Kidney tubule cell (primary cell): ENCODE measurements around the gene MBNL1.
A peak's percentile ranks its signal among the peaks of the same experiment; 100 is the strongest.
"Not testable (repeated sequence)": the region's sequence is repeated elsewhere in the genome, so short reads cannot be mapped to it uniquely, and the experiment has no call there.

ENCODE experiments used
- DNase-seq: peaks from one replicate; pipeline ENCODE4 v3.0.0-alpha.2; 2018; ENCODE audit warnings: low spot score

The MBNL1 gene

DNA sequence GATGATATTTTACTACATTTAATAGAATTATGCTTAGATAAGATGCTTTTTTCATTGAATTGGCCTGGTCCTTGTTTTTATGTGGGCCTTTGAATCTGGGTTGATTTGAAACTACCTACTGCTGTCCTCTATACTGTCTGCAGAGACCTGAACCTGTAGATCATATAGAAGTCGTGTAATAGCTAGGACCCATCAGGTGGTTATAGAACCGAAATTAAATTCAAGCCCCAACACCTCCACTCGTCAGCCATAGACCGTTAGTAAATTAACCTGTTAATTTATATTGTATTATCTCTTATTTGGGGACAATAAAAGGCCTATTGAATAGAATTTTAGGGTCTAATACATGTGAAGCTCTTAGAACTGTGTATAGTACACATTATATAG is 108.4 kb downstream of the MBNL1 start:
- no peak for DNase-seq

DNA sequence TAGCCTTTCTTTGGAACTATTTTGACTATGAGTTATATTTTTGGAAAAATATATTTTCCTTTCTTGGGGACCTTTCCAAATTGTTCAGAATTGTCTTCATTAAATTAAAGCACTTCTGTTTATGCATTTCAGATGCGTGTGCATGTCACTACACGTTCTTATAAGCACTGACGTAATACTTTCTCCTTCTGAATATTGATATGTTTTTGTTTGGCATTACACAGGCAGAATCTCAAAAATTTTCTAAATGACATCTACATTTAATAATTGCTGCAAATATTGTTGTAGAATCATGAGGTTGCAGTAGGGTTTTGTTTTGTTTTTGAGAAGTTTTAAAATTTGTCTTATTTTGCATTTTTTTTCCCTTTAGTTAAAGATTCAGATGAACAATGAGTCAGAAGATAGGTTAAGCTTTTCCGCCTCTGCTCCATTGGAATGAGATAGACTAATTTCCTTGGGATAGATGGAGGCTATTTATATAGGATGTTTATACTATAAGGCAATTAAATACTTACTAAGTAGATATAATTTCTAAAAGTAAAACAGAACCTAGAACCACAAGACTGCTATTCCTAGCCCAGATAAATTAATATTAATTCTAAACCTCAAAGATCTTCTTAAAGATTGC is 110.8 kb downstream of the MBNL1 start:
- no peak for DNase-seq

DNA sequence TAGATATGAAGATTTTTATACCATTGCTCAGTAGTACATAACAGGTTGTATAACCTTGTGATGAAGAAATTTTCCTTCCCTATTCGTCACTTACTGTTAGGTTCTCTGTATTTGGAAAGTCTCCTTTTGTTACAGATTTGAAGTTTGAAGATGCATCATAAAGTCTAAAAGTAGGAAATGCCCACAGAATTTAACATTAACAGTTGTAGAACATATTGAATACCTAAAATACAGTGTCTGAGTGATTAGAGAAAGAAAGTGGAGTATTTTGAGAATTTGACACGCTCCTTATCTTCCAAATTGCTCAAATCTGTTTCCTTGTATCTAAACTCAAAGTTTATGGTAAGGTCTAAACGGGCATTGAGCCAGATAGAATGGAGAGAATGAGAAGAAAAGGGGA is 111.3 kb downstream of the MBNL1 start:
- DNase-seq: no peak

DNA sequence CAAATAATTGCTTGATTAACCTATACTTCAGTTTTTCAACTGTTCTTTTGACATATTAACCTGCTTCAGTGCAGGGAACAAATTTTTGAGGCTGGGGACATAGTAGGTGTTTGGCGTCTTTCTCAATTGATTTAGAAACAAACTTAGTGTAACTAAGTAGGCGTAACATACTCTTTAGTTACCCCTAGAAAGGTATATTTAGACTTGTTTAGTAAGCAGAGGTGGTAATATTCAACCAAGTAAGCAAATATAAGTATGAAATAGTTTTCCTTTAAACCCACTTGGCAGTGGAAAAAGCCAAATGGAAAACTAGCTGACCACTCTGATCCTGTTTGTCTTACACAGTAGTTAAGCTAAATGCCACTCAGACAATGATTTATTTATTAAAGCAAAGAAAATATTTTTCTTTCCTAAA is 113.2 kb downstream of the MBNL1 start:
- peak; percentile 36 for DNase-seq

DNA sequence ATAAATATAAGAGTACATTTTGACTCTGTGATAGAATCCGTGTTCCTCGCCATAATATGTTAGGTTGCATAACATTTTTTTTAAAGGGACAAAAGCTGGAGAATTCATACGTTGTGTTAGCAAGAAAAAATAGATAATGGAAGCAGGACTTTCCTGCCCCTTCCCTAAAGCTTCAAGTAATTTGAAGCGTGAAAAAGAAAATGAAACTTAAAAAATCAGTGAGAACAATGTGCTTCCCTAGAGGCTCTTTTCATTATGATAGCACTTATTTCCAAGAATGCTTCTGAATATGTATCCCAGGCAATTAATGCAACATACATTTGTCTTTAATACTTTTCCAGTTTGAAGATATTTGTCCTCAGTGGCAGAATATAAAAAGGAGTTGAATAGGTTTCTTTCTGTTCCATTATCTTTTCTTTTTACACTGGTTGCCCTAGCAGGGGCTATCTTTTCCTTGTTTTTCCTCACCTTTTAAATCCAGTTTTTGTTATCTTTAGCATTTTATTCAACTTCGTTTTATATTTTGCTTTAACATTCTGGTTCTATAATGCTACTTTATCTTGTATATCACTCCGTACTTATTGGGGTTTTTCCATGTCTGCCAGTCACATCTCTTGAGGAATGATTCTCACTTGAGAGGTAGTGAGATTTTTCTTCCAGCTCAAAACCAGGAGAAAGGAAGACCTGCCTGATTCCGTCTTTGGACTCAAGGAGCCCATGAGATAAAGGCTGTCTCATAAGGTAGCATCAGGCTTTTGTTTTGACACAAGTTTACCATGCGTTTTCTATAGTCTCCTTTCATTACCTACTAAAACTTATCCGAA is 113.8 kb downstream of the MBNL1 start:
- peak; percentile 41 for DNase-seq

DNA sequence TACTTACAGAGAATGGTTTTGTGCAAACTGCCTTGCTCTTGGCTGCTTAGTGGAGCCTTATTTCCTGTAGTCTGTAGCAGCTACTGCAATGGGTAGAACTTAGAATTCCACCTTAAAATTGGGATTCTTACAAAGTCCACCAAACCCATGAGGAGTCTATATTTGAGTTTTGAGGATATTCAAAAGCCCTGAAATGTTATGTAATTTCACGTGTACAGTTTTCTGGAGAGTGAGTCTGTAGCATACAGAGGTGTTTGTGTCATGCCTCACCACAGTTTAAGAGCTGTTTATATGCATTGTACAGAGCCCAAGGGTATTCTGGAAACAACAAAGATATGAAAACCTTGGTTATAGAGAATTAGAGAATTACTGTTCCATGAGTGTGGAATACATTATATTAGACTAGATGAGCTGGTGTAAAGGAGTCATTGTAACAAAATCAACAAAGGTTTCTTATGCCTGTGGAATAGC is 114.4 kb downstream of the MBNL1 start:
- DNase-seq: no peak

DNA sequence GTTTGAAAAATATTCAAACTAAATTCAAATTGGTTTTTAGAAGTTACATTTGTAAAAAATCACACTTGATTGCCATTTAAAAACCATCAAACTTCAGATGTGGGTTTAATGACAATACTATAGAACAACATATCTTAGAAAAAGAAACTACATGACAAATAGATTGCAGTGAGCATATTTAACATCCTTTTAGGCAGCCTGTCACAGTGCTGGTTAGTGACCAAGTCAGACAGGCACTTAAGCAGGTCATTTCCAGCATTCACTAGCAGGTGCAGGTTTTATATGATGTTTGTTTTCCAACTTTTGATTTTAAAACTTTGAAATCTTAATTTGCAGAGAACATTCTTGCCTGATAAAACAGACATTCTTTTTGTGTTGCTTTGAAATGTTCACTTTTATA is 115.7 kb downstream of the MBNL1 start:
- DNase-seq: peak; percentile 32

DNA sequence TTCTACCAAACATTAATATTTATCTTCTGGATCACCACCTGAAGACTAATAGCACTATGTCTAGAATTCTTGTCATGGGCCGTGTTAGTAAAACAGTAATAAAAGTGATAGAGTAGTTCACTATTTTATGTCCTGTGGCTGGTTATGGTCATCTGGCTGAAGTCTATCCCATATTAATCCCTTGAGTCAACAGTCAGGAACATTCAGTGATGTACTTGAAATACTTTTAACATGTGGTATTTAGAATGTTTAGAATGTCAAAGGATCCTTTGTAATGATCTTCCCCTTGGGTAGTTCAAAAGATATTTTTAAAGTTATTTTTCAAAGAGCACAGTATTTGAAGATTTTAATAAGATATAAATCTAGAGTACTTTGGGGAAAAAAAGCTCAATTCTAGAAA is 117.0 kb downstream of the MBNL1 start:
- DNase-seq: peak; percentile 87

DNA sequence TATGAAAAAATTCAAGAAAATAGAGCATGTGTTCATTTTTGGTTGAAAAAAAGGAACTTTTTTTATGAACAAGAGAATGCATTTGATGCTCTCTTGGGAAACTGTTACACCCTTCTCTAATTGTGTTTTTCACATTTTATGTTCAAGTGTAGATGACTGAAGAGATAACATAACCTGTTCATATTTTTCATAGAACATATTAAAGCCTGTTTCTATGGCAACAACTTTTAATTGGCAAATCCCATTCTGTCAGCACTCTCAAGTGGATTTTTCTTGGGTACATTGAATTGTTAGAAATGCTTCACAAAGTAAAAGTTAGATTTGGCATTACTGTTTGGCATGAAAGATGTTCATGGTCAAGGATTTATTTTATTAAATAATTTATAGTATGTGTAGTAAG is 117.5 kb downstream of the MBNL1 start:
- DNase-seq: no peak

DNA sequence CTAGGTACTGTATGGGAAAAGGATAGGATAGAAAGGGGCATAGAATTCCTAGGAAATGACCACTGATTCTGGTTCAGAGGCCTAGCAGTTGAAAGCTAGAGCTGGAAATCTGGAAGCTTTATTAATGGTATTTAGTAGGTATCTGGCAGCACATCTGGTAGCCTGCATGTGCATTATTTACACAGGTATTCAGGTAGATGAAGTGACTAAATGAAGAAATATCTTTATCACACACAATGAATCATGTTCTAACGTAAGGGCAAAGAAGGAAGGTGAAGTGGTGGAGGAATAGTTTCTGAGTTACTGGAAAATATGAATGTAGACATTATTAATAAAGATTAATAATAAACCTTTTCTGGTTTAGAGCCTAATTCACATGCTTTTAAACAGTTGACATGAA is 119.9 kb downstream of the MBNL1 start:
- DNase-seq: peak; percentile 64

DNA sequence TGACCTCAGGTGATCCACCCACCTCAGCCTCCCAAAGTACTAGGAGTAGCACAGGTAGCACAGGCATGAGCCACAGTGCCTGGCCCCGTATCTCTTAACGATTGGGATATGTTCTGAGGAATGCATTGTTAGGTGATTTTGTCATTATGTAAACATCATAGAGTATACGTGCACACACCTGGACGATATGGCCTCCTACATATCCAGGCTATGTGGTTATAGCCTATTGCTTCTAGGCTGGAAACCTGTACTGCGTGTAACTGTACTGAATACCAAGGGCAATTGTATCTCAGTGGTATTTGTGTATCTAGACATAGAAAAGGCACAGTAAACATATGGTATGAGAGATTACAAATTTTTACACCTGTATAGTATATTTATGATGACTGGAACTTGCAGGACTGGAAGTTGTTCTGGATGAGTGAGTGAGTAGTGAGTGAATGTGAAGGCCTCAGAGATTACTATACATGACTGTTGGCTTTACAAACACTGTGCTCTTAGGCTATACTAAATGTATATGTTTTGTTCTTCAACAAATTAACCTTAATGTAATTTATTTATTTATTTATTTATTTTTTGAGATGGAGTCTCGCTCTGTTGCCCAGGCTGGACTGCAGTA is 120.7 kb downstream of the MBNL1 start:
- peak; percentile 44 for DNase-seq

DNA sequence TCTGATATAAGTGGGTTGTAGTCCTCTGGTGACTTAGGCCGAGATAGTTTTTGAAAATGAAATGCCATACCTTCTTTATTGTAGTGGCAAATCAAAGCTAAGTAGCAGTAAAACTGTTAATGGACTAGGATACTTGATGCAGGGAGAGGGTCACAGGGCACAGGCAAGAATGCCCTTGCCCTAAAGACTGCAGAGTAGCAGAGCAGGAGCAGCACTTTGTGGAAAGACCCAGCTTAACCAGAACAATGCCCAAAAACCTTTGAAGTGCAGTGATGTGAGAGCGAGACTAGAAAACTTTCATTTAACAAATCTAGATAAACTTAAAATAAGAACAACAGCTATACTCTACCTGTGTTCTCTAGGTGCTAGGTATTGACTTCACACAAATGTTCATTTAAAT is 121.9 kb downstream of the MBNL1 start:
- no peak for DNase-seq

DNA sequence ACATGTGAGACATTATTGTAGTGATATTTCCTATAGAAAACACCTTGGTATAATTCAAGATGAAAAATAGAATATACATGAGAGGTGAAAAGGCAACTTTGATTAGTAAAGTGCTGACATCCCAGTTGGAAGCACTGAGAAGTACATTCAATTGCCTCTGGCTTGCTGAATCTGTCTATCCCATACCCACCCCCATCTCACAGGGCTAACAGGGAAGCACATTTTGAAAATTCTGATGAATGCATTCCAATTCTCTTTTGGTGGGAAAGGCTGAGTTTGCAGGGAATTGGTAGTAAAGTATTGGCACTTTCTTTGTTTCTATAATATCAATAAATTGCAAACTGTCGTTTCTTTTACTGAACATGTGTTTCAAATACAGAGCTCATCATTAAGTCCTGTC is 122.9 kb downstream of the MBNL1 start:
- DNase-seq: no peak

DNA sequence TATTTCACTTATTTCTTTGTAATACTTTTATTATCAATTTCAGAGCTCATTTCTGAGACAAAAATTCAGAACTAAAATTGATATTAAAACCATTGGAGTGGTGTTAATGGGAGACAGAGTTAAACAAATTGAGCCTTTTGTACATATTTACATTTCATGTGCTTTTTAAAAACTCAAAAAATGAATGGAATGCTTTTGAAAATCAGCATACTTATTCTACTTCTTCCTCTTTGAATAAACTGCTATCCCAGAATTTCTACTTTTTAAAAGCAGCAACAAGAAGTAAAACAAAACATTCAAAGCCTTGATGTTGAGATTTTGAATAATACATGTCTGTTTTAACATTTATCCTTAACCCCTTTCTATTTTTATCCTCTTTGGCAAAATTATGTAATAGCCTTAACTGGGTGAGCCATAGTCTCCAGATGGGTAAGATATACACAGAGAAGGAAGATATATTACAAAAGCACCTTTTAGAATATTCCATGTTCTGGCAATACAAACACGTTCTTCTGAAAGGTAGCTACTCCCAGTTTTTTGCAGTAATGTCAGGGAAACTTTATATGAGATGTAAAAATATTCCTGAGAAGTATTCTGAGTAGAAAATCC is 123.6 kb downstream of the MBNL1 start:
- DNase-seq: no peak

DNA sequence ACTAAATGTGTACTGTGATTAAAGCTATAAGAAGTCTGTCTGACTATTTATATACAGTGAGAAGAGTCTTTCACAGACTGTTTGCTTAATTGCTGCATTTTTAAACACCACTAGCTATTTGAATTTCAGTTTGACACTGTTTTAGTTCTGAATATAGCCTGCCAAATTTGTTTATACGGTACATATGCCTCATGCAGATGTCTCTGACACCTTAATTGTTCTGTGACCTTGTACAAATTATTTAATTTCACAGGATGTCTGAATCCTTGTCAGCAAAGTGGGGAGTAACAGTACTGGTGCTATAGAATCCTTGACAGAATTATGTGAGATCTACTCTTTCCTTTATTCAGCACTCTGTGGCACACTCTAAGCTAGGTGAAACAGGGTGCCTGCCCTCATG is 125.5 kb downstream of the MBNL1 start:
- no peak for DNase-seq

DNA sequence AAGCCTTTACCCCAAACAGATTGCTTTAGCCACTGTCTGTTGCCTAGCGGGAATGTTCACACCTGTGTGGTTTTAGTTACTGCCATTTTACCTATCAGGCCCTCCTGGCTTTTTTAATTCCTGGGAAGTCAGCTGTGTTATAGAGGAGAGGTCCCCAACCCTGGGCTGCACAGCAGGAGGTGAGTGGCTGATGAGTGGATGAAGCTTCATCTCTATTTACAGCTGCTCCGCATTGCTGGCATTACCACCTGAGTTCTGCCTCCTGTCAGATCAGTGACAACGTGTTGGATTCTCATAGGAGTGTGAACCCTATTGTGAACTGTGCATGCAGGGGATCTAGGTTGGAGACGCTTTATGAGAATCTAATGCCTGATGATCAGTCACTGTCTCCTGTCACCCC is 127.0 kb downstream of the MBNL1 start:
- DNase-seq: no peak

DNA sequence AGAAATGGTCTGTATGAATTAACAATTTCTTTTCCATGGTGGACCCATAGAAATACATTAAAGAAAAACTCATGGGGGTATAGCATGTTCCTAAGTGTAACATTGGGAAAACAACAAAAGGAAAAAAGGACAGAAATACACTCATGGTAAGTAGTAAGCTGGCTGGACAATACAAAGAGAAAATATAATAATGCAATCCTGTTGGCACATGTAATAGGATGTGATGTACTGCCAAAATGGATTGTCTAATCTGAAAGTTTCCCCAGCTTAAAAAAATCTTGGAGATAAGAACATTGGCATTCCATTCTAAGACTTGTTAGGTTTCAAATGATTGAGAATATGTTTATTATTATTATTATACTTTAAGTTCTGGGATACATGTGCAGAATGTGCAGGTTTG is 128.1 kb downstream of the MBNL1 start:
- DNase-seq: no peak

DNA sequence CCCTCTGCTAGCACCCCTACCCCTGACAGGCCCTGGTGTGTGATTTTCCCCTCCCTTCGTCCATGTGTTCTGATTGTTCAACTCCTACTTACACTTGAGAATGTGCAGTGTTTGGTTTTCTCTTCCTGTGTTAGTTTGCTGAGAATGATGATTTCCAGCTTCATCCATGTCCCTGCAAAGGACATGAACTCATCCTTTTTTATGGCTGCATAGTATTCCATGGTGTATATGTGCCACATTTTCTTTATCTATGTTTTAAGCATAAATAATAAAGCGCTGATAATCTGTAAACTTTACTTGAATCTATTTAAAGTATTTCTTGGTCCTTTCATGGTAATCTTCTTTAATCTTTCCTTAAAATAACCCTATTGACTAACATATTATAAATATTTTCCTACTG is 128.6 kb downstream of the MBNL1 start:
- DNase-seq: not testable (repeated sequence)

DNA sequence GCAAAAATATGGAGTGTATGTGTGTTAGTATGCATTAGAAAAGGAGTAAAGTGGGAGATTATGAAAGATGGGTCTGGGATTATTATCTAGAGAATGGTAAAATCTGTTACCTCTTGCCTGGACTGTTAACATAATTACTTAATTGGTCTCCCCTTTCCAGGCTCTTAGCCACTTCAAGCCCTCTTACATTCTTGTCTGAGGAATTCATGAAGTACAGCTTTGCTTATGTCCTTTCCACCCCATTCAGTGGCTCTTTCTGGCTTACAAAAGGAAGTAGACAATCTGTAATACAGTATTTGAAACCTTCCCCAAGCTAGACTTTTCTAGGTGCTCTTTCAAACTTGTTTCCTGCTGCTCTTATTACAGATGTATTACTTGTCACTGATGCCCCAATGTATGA is 129.8 kb downstream of the MBNL1 start:
- DNase-seq: no peak

DNA sequence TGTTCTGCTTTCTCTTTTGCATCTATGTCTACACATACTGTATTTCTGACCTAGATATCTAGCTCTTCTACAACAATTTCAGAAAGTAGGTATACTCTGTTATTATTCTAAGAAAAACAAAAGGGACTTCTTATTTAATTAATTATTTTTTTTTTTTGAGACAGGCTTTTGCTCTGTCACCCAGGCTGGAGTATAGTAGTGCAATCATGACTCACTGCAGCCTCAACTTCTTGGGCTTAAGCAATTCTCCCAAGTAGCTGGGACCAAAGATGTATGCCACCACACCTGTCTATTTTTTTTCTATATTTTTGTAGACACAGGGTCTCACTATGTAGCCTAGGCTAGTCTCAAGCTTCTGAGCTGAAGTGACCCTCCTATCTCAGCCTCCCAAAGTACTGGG is 130.6 kb downstream of the MBNL1 start:
- peak; percentile 64 for DNase-seq

DNA sequence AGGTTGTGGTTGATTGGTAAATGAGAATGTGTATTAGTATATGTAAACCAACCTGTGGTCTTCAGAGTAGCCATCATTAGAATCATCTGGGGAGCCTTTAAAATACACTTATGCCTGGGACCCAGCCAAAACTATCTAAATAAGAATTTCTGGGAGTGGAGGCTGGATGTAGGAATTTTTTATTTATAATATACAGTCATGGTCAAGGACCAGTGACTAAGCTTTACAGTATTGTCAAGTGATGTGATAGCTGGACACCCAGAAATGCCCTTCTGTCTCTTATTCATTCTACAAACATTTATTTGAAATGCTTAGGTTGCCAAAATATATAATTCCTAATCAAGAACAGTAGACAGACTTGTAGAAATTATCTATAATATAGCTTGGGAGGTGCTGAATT is 132.2 kb downstream of the MBNL1 start:
- DNase-seq: peak; percentile 52

DNA sequence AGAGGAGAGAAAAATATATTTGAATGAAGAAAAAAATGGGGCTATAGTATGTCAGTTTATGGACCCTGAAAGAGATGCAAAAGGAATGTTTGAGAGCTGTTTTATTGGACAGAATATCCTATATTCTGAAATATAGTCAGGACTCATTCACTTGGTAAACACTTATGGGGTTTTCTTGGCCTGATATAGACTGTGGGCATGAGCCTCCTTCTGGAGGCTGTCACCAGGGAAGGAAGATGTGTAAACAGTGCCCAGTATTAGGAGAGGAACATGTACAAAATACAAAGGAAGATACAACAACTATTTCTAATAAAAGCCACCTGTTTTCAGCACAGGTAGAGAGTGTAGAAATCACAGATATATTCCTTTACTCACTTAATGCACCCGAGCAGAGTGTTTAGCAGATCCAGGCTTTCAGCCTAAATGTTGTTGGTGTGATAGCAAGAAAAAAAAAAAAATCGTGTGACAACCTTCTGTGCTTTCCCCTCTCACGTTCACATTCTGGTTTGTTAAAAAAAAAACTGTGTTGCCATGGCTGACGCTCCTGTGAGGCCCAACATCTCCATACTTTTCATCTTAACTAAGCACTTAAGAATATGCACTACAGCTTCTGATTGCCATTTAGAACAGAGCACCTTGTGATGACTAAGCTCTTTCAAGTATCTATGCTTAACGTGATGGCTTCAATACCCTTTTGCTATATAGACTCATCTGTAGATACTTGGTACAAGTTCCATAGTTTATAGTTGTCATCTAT is 134.1 kb downstream of the MBNL1 start:
- DNase-seq: peak; percentile 49
